D721Med (cell line): Measurements from ENCODE around the gene DLG3.
"Not testable (repeated sequence)": the region's sequence is repeated elsewhere in the genome, so short reads cannot be mapped to it uniquely, and the experiment has no call there.

Experiments used
- DNase-seq: peaks from one replicate; pipeline ENCODE4 v3.0.0; 2011; ENCODE audit warnings: low spot score; ENCODE audit not compliant: insufficient read length
- FAIRE-seq: peaks from 2 replicates; lab custom pipeline; 2011; peaks lifted over from hg19 to GRCh38; lab: Jason Lieb, UNC
- CTCF ChIP-seq: IDR thresholded peaks from 2 replicates; pipeline ENCODE4 v1.5.1; 2012; ENCODE audit warnings: mild to moderate bottlenecking, control low read depth; ENCODE audit not compliant: insufficient read depth; ENCODE audit errors: missing control alignments

The DLG3 gene

GRCh38 chrX:70497026-70497425 is 52.4 kb downstream of the DLG3 start:
- no peak for TF ChIP-seq CTCF
- DNase-seq (no peak), FAIRE-seq (no peak)

GRCh38 chrX:70498129-70498528 is 53.5 kb downstream of the DLG3 start:
- no peak for DNase-seq
- no peak for TF ChIP-seq CTCF
- no peak for FAIRE-seq

- DNase-seq, result no peak
- FAIRE-seq, result no peak
- no peak for TF ChIP-seq CTCF
Measured at GRCh38 chrX:70500826-70501225, 56.2 kb downstream of the DLG3 start.

GRCh38 chrX:70504772-70505450 is 60.3 kb downstream of the DLG3 start:
- no peak for TF ChIP-seq CTCF
- FAIRE-seq (no peak), DNase-seq (no peak)

GRCh38 chrX:70505451-70505841 is 60.8 kb downstream of the DLG3 start:
- FAIRE-seq (no peak), DNase-seq (no peak)
- TF ChIP-seq CTCF, result no peak

GRCh38 chrX:70508296-70508911 is 63.8 kb downstream of the DLG3 start:
- no peak for DNase-seq
- TF ChIP-seq CTCF, result no peak
- FAIRE-seq, result no peak

- FAIRE-seq (no peak), DNase-seq (no peak)
- no peak for TF ChIP-seq CTCF
Measured at GRCh38 chrX:70509078-70509477, 64.4 kb downstream of the DLG3 start.

- not testable (repeated sequence) for DNase-seq, FAIRE-seq
Measured at GRCh38 chrX:70515270-70515669, 70.6 kb downstream of the DLG3 start.

- not testable (repeated sequence) for FAIRE-seq, DNase-seq
Measured at GRCh38 chrX:70515692-70516091, 71.1 kb downstream of the DLG3 start.
